Measurements from ENCODE around the gene TOR2A.
"Not testable (repeated sequence)": the region's sequence is repeated elsewhere in the genome, so short reads cannot be mapped to it uniquely, and the experiment has no call there.

TOR2A gene

DNA sequence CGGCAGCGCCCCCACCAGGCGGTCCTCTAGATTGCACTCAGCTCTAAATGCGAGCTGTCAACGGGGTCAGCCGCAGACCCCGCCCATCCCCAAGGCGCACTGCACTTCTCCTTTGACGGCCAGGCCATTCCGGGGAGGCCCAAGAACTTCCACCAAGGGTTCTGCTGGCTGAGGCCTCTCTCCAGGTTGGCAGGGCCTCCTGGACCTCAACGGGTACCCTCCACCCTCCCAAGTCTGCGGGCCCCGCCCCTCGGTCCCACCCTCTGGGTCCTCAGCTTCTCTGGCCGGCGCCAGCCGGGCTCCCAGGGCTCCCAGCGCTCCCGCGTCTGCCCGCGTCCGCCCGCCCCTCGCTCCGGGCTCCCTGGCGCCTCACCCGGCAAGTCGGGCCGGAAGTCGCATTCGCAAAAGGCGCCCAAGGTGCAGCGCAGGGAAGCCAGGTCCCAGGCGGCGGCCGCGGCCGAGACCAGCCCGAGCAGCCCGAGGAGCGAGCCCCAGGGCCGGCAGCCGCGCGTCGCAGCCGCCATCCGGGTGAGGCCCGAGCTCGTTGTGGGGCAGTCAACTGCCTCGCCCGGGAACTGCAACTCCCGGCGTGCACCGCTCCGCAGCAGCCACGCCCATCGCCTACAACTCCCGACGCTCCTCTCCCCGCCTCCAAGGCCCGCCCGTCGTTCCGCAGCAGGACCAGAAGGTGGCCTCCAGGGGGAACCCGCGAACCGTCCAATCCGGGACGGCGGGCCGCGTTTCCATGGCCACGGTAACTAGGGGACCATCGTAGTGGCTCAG lies at the start of gene TOR2A:
Gene TOR2A, minus strand, starts transcription at position 548 of the 783 bp plus-strand sequence. Its CDS starts 24 bp downstream, at position 524.
- Histone ChIP-seq H3K4me1 (ENCODE audit: insufficient read depth, low read length) (no peaks in the 10 kb centered on the region), H3K9me3 (ENCODE audit: insufficient read depth, low read depth, low read length) (no peaks in the 10 kb centered on the region), H3K27me3 (ENCODE audit: insufficient read depth, low read length) (no peaks in the 10 kb centered on the region), H3K27ac (ENCODE audit: low read length) (no peak within 1 kb of the TSS), H3K4me3 (ENCODE audit: low read length) (peak within 1 kb of the TSS; percentile 83), H3K9ac (ENCODE audit: low read depth, low read length) (peak within 1 kb of the TSS; percentile 47; the same call in 1 of the 2 replicates), H3K36me3 (ENCODE audit: insufficient read depth, low read depth, low read length) (no peaks in the 10 kb centered on the region)

DNA sequence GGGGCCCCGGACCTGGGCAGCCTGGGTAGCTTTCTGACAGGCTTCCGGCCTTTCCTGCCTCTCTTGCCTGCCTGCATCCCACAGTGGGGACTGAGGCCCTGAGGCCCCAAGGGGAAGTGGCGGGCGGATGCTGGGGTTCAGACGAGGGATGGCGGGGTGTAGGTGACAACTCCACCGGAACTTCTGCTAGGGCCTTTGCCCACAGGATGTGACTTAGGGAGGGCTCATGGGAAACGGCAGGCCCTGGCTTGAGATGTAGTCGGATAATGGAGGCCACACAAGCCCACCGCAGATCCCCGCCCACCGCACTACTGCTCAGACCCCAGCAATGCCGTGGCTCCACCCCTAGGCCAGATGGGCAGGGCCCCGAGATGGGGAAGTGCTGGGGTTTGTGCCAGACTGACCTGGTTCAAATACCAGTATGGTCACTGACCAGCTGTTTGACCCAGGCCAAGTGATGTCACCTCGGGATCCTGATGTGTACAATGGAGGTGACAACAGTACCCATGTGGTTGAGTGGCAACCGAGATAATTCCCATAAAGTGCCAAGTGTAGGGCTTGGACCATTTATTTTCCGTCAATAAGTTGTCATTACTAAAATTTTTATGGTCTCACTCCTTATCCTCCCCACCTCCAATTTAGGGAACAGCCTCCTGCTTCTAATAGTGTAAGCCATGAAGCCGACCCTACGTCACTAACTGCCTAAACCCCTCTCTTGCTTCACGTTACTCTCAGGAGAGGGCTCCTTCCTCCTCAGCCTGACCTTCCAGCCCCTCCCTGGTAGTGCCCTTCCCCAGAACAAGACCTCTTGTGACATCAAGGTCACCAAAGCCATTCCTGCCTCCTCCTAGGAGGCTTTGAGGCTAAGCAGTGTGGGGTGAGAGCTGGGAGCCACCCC lies 48.3 kb upstream of the TOR2A start:
- no peak overlapping the region for H3K9ac ChIP-seq (ENCODE audit: low read depth, low read length)
- peaks cover 16% of the 10 kb centered on the region for H3K36me3 ChIP-seq (ENCODE audit: insufficient read depth, low read depth, low read length)
- H3K9me3 ChIP-seq (ENCODE audit: insufficient read depth, low read depth, low read length), result no peaks in the 10 kb centered on the region
- no peak overlapping the region for H3K27ac ChIP-seq (ENCODE audit: low read length)
- H3K4me3 ChIP-seq (ENCODE audit: low read length), result no peak overlapping the region
- no peaks in the 10 kb centered on the region for H3K27me3 ChIP-seq (ENCODE audit: insufficient read depth, low read length)
- 0 out of 2 replicates have a peak, but pooled peaks cover 2% of the 10 kb centered on the region for H3K4me1 ChIP-seq (ENCODE audit: insufficient read depth, low read length)

DNA sequence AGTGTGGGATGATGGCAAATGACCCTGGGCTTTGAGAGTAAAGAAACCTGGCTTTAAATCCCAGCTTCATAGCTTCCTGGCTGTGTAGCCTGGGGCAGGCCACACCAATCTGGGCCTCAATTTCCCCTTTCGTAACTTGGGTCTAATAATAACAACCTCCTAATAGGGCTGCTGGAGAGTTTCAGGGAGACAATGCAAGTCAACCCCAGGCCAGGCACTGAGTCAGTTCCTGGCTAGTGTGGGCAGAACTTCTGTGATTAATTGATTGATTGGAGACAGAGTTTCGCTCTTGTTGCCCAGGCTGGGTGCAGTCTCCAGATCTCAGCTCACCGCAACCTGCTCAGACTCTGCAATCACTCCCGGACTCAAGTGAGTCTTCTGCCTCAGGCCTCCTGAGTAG lies 46.7 kb upstream of the TOR2A start:
- no peak overlapping the region for H3K27ac ChIP-seq (ENCODE audit: low read length)
- no peaks in the 10 kb centered on the region for H3K9me3 ChIP-seq (ENCODE audit: insufficient read depth, low read depth, low read length)
- 0 out of 2 replicates have a peak, but pooled peaks cover under 1% of the 10 kb centered on the region for H3K36me3 ChIP-seq (ENCODE audit: insufficient read depth, low read depth, low read length)
- H3K4me1 ChIP-seq (ENCODE audit: insufficient read depth, low read length), result no peaks in the 10 kb centered on the region
- H3K9ac ChIP-seq (ENCODE audit: low read depth, low read length), result no peak overlapping the region
- H3K4me3 ChIP-seq (ENCODE audit: low read length), result no peak overlapping the region
- H3K27me3 ChIP-seq (ENCODE audit: insufficient read depth, low read length), result no peaks in the 10 kb centered on the region

DNA sequence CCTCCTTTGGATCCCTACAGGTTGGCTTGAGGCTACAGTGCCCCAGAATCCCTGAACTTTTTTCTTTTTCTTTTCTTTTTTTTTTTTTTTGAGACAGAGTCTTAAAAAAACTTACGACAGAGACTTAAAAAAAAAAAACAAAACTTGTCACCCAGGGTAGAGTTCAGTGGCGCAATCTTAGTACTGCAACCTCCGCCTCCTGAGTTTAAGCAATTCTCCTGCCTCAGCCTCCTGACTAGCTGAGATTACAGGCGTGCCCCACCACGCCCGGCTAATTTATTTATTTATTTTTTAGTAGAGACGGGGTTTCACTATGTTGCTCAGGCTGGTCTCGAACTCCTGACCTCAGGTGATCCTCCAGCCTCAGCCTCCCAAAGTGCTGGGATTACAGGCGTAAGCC lies 45.8 kb upstream of the TOR2A start:
- H3K9ac ChIP-seq (ENCODE audit: low read depth, low read length); H3K27ac ChIP-seq (ENCODE audit: low read length); H3K4me3 ChIP-seq (ENCODE audit: low read length); H3K9me3 ChIP-seq (ENCODE audit: insufficient read depth, low read depth, low read length); H3K27me3 ChIP-seq (ENCODE audit: insufficient read depth, low read length); H3K4me1 ChIP-seq (ENCODE audit: insufficient read depth, low read length); H3K36me3 ChIP-seq (ENCODE audit: insufficient read depth, low read depth, low read length): not testable (repeated sequence)

DNA sequence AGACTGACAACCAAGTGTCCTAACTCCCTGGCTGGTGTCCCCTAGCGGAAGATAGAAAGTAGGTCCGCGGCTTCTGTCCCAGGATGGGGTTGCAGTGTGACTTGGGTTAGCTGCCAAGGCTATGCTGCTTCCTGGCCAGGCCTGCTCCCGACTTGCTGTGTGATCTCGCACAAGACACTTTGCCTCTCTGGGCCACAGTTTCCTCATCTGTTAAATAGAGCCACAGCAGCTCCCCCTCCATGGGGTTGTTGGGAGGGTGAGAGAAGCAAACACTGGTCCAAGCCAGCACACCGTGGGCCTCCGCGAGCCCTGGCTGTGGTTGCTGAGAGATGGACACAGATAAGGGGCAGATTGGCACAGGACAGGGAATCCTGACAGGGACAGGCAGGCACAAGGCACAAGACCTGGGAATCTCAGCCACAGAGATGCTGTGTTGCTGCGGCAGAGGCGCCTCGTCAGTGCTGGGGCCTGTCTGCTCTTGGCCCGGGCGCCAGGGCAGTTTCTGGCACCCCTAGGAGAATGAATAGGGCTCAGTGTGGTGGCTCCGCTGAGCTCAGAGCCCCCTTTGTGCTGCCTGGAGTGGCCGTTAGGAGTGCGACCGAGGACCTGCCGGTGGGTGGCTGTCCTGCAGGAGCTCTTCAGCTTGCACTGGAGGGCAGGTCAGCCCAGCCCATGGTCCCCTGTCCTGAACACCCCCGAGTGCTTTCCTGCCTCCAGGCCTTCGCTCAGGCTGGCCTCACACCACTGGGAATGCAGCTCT lies 45.2 kb upstream of the TOR2A start:
- peaks cover 7% of the 10 kb centered on the region; the same call in 1 of the 2 replicates for H3K4me1 ChIP-seq (ENCODE audit: insufficient read depth, low read length)
- no peaks in the 10 kb centered on the region for H3K27me3 ChIP-seq (ENCODE audit: insufficient read depth, low read length)
- H3K9me3 ChIP-seq (ENCODE audit: insufficient read depth, low read depth, low read length), result no peaks in the 10 kb centered on the region
- H3K27ac ChIP-seq (ENCODE audit: low read length), result no peak overlapping the region
- no peak overlapping the region for H3K9ac ChIP-seq (ENCODE audit: low read depth, low read length)
- no peak overlapping the region for H3K4me3 ChIP-seq (ENCODE audit: low read length)
- H3K36me3 ChIP-seq (ENCODE audit: insufficient read depth, low read depth, low read length), result no peaks in the 10 kb centered on the region

DNA sequence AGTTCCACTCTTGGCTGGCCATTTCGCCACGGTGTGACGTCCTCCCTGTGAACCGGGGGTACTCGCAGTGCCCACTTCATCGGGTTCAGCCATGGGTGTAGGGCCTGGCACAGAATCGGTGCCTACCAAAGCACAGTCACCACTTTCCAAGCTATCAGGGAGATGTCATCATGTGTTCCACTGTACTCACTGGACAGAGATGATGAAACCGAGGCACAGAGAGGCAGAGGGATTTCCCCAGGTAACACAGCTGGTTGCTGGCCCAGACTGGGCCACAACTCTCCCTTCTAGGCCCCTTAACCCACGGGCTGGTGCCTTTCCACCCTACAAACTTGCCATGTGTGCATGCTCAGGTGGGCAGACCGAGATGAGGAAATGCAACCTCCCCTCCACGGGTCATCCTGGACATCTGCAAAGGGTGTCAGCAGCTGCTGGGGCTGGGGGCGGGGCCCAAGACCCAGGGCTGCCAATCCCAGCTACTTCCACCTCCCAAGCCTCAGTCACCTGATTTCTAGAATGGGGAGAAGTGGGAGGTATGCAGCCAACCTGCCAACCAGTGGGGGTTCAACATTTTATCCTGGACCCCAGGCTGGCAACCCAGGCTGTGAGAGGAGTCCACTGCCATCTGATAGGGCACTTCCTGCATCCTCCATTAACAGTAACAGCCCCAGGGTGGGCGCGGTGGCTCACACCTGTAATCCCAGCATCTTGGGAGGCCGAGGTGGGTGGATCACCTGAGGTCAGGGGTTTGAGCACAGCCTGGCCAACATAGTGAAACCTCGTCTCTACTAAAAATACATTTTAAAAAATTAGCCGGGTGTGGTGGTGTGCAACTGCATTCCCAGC lies 44.3 kb upstream of the TOR2A start:
- no peaks in the 10 kb centered on the region for H3K9me3 ChIP-seq (ENCODE audit: insufficient read depth, low read depth, low read length)
- H3K4me3 ChIP-seq (ENCODE audit: low read length), result no peak overlapping the region
- no peaks in the 10 kb centered on the region for H3K27me3 ChIP-seq (ENCODE audit: insufficient read depth, low read length)
- H3K36me3 ChIP-seq (ENCODE audit: insufficient read depth, low read depth, low read length), result no peaks in the 10 kb centered on the region
- no peak overlapping the region for H3K9ac ChIP-seq (ENCODE audit: low read depth, low read length)
- peaks cover 7% of the 10 kb centered on the region; the same call in 1 of the 2 replicates for H3K4me1 ChIP-seq (ENCODE audit: insufficient read depth, low read length)
- no peak overlapping the region for H3K27ac ChIP-seq (ENCODE audit: low read length)

DNA sequence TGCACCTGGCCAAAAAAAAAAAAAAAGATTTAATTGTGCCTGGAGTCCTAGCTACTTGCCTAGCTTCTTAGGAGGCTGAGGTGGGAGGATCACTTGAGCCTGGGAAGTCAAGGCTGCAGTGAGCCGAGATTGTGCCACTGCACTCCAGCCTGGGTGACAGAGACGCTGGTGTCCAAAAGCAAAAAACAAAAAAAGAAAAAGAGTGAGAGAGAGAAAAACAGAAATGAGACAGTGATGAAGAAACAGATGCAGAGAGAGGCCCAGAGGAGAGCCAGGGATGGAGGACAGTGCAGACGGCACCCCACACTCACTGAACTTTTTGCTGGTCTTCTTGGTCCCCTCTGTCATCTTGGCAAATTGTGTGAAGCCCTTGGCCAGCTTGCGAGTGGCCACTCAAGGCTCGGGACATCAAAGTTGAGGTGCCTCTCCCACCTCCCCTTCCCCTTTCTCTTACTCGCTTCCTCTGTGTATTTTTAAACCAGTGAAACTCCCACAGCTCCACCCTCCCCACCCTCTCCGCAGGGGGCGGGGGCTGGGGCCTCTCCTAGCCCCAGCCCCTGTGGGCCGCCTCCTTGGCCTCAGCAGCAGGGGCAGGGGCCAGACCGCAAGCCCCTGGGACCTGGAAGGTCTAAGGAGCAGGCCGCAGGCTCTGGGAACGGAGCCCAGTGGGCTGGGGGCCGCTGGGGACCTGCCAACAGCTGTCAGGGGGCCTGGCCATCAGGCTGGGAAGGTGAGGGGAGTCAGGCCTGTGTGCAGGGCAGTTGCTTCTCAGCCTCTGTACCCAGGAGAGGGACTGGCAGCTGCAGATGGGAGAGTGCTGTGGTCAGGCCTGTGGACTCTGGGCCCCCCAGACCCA lies 43.4 kb upstream of the TOR2A start, which contains the start of gene SH2D3C:
Gene SH2D3C, minus strand, starts transcription at position 387 of the 856 bp plus-strand sequence. Its CDS starts 39 bp downstream, at position 348.
- Histone ChIP-seq H3K9ac (ENCODE audit: low read depth, low read length) (no peak within 1 kb of the TSS), H3K9me3 (ENCODE audit: insufficient read depth, low read depth, low read length) (no peaks in the 10 kb centered on the region), H3K36me3 (ENCODE audit: insufficient read depth, low read depth, low read length) (no peaks in the 10 kb centered on the region), H3K4me1 (ENCODE audit: insufficient read depth, low read length) (peaks cover 7% of the 10 kb centered on the region; the same call in 1 of the 2 replicates), H3K27me3 (ENCODE audit: insufficient read depth, low read length) (no peaks in the 10 kb centered on the region), H3K4me3 (ENCODE audit: low read length) (no peak within 1 kb of the TSS), H3K27ac (ENCODE audit: low read length) (no peak within 1 kb of the TSS)

DNA sequence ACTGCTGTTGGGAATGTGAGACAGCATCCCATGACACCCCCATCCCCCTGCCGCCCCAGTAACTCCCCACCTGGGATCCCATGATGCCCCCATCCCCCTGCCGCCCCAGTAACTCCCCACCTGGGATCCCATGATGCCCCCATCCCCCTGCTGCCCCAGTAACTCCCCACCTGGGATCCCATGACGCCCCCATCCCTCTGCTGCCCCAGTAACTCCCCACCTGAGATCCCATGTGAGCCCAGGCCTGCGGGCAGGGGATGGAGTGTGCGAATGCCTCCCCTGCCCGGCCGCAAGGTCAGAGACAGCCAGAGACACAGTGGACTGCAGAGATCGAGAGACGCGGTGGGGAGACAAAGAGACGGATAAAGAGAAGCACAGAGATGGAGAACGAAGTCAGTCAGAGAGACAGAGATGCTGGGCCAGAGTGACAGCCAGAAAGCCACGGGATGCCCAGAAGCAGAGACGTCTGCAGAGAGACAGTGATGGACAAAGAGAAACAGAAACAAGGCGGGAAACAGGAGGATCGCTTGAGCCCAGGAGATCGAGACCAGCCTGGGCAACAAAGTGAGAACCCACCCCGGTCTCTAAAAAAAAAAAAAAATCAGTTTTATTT lies 42.4 kb upstream of the TOR2A start:
- Histone ChIP-seq H3K9ac (ENCODE audit: low read depth, low read length) (no peak overlapping the region), H3K9me3 (ENCODE audit: insufficient read depth, low read depth, low read length) (no peaks in the 10 kb centered on the region), H3K27ac (ENCODE audit: low read length) (no peak overlapping the region), H3K4me3 (ENCODE audit: low read length) (no peak overlapping the region), H3K27me3 (ENCODE audit: insufficient read depth, low read length) (no peaks in the 10 kb centered on the region), H3K36me3 (ENCODE audit: insufficient read depth, low read depth, low read length) (no peaks in the 10 kb centered on the region), H3K4me1 (ENCODE audit: insufficient read depth, low read length) (peaks cover 7% of the 10 kb centered on the region; the same call in 1 of the 2 replicates)

DNA sequence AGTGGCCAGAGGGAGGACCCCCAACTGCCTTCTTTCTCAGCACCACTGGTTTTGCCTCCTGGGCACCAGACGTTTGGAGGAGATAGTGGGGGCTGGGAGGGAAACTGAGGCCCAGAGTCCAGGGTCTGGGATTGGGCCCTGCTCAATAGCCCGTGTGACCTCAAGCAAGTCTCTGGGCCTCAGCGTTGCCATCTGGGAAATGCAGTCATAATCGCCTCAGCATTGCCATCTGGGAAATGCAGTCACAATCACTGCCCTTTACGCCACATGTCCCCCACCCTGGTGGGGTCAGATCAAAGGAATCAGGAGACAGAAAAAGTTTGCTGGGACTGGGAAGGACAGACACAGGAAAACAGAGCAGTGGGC lies 41.8 kb upstream of the TOR2A start:
- Histone ChIP-seq H3K9ac (ENCODE audit: low read depth, low read length) (peak overlapping the region; percentile 45; the same call in 1 of the 2 replicates), H3K36me3 (ENCODE audit: insufficient read depth, low read depth, low read length) (no peaks in the 10 kb centered on the region), H3K4me3 (ENCODE audit: low read length) (no peak overlapping the region), H3K27ac (ENCODE audit: low read length) (no peak overlapping the region), H3K9me3 (ENCODE audit: insufficient read depth, low read depth, low read length) (no peaks in the 10 kb centered on the region), H3K4me1 (ENCODE audit: insufficient read depth, low read length) (peaks cover 7% of the 10 kb centered on the region; the same call in 1 of the 2 replicates), H3K27me3 (ENCODE audit: insufficient read depth, low read length) (no peaks in the 10 kb centered on the region)

Data from iPS-20b (cell line).